NB4 (cell line): Measurements from ENCODE around the gene ITPR2.

ENCODE experiments used
- MYC ChIP-seq: IDR thresholded peaks from 2 replicates; pipeline ENCODE4 v1.6.1; 2011; ENCODE audit warnings: low read depth, low read length
- POLR2A ChIP-seq: IDR thresholded peaks from 2 replicates; pipeline ENCODE4 v1.6.1; 2011; ENCODE audit warnings: mild to moderate bottlenecking; ENCODE audit not compliant: insufficient read length; ENCODE audit errors: extremely low read depth
- TF ChIP-seq, protein P1 (sequence below): IDR thresholded peaks from one replicate; pipeline ENCODE4 v1.5.1; 2012; ENCODE audit warnings: low read depth, low read length
- TF ChIP-seq, protein P2 (sequence below): IDR thresholded peaks from 2 replicates; pipeline ENCODE4 v1.6.1; 2011; ENCODE audit warnings: low read depth, low read length

DNA sequence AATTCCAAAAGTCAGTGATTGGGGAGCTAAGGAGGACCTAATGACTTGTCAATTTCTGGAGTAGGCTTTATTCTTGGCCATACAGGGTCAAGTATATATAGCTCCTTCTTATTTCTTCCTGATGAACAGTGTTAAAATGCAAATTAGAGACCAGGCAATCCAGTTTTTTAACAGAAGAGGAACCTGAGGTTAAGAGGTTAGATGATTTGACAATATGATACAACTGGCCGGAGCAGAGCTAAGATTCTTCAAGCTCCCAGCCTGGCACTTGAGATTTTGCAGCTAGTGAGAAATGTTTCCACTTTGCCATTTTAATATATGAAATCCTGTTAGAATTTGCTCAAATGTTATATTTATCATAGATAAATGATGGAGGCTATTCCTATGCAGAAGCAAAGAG lies 433.6 kb downstream of the ITPR2 start:
- TF ChIP-seq, protein P1, sequence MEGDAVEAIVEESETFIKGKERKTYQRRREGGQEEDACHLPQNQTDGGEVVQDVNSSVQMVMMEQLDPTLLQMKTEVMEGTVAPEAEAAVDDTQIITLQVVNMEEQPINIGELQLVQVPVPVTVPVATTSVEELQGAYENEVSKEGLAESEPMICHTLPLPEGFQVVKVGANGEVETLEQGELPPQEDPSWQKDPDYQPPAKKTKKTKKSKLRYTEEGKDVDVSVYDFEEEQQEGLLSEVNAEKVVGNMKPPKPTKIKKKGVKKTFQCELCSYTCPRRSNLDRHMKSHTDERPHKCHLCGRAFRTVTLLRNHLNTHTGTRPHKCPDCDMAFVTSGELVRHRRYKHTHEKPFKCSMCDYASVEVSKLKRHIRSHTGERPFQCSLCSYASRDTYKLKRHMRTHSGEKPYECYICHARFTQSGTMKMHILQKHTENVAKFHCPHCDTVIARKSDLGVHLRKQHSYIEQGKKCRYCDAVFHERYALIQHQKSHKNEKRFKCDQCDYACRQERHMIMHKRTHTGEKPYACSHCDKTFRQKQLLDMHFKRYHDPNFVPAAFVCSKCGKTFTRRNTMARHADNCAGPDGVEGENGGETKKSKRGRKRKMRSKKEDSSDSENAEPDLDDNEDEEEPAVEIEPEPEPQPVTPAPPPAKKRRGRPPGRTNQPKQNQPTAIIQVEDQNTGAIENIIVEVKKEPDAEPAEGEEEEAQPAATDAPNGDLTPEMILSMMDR = no peak
- no peak for TF ChIP-seq POLR2A
- no peak for TF ChIP-seq MYC
- TF ChIP-seq, protein P2, sequence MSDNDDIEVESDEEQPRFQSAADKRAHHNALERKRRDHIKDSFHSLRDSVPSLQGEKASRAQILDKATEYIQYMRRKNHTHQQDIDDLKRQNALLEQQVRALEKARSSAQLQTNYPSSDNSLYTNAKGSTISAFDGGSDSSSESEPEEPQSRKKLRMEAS = no peak
